LNCaP clone FGC (cell line): ENCODE results near the gene TCF7L1.
"Not testable (repeated sequence)": the region's sequence is repeated elsewhere in the genome, so short reads cannot be mapped to it uniquely, and the experiment has no call there.

Experiments
- DNase-seq: peaks from one replicate; pipeline ENCODE4 v3.0.0-alpha.2; 2011; ENCODE audit warnings: low read depth
- H3K4me3 ChIP-seq: 2 replicates; pipeline ENCODE4 v1.5.1; 2011; ENCODE audit warnings: mild to moderate bottlenecking, low read depth, low read length, control low read depth
- CTCF ChIP-seq: IDR thresholded peaks from 2 replicates; pipeline ENCODE4 v1.5.1; 2012; ENCODE audit warnings: mild to moderate bottlenecking; ENCODE audit not compliant: control insufficient read depth, insufficient read depth; ENCODE audit errors: extremely low read depth

TCF7L1 gene

DNA sequence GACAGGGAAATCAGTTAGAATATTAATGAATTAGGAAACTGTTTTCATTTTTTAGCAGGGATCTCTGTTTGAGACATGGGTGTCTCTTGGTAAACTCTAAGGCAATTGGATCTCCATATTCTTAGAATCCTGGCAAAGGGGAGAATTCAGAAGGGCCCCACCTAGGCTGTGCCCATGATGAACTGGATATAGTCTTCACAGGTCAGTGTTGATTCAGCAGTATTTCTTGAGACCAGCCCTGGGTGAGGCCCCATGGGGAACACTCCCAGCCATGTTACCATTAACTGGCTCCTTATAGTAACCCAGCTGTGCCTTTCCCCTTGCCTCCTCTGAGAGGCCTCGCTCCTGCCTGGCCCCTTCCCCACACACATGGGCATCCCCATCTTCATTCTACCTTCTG is 76.7 kb downstream of the TCF7L1 start:
- H3K4me3 ChIP-seq = no peak overlapping the region
- no peak for DNase-seq
- TF ChIP-seq CTCF = no peak

- no peak overlapping the region for H3K4me3 ChIP-seq
- TF ChIP-seq CTCF = no peak
These were observed 77.3 kb downstream of the TCF7L1 start for GRCh38 chr2:85210511-85210910.

GRCh38 chr2:85211606-85212005 is 78.4 kb downstream of the TCF7L1 start:
- not testable (repeated sequence) for DNase-seq, H3K4me3 ChIP-seq

More at GRCh38 chr2:85210511-85210910, 77.3 kb downstream of the TCF7L1 start:
- no peak for DNase-seq

DNA sequence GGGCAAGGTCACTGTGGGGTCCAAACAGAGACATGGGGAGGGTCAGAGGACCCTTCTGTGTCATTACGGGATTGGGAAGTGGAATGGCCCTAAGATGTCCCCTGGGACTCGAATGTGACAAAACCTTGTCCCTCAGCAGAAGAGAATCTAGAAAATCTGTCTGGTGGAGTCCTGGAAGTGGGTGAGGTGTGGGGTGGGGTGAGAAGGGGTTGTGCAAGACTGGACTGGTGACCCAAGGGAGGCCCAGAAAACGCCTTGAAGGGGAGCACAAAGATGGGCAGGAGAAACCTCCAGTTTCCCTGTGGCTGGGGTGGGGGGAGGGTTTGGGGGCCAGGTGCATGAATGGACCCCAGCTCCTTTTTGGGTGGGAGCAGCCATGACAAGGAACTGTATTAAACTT is 79.6 kb downstream of the TCF7L1 start:
- DNase-seq = no peak
- no peak for TF ChIP-seq CTCF
- no peak overlapping the region for H3K4me3 ChIP-seq

DNA sequence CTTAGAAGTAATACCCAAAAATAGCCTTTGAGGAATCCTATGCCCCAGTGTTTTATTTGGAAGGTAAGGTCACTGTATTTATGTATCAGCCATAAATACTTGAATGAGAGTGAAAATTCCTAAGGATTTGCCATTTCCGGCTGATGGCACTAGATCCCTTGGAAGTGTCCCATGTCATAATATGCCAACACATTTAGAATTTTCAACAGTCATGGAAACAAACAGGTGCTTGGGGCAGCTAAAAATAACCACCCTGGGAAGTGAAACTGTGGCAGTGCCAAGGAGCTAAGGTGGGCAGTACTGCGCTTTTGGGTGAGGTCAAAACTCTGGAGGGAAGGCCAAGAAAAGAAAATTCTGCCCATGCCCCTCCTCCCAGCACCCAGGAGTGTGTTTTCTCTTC is 80.2 kb downstream of the TCF7L1 start:
- H3K4me3 ChIP-seq = no peak overlapping the region
- TF ChIP-seq CTCF = no peak

GRCh38 chr2:85213901-85214512 is 80.8 kb downstream of the TCF7L1 start:
- H3K4me3 ChIP-seq = no peak overlapping the region
- no peak for TF ChIP-seq CTCF
- no peak for DNase-seq

More for the DNA sequence above, 80.2 kb downstream of the TCF7L1 start:
- DNase-seq = no peak

DNA sequence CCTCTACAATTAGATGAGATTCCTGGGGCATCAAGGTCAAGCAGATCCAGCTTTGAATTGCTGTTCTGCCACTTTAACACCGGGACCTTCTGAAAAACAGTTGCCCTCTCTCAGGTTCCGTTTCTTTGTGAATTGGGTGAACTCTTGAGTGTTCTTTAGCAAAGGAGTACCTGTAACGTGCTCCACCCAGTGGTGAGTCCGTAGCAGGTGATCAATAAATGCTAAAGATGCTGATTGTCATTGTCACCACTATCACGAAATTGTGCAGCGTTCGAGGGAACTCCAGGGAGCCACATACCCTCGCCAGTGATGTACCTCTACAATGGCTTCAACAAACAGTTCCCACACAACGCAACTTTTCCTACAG is 81.9 kb downstream of the TCF7L1 start:
- peak; percentile 68 for TF ChIP-seq CTCF
- no peak overlapping the region for H3K4me3 ChIP-seq
- no peak for DNase-seq
